CD4-positive, alpha-beta T cell treated with Interleukin-15 for 4 hours (primary cell): ENCODE results near the gene STYXL2.

Experiments
- DNase-seq: peaks from one replicate; pipeline ENCODE4 v3.0.0-alpha.2; 2020; ENCODE audit warnings: low spot score

STYXL2 gene

DNA sequence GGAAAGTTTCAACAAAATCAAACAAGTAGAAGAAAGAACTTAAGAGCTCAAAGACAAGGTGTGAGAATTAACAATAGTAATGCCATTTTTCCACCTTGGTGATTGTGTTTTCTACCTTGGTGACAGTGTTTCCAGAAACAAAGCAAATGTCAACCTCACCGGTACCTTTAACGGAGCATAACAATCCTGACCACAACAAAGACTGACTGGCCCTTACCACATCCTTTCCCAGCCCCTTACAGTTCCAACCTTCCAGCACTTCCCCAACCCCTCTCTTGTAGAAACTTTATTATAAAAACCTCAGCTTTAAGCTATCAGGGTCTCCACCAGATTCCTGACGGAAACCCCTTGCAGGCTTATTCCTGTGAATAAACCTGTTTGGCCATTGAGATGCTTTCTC is 16.7 kb downstream of the STYXL2 start:
- peak; percentile 24 for DNase-seq

DNA sequence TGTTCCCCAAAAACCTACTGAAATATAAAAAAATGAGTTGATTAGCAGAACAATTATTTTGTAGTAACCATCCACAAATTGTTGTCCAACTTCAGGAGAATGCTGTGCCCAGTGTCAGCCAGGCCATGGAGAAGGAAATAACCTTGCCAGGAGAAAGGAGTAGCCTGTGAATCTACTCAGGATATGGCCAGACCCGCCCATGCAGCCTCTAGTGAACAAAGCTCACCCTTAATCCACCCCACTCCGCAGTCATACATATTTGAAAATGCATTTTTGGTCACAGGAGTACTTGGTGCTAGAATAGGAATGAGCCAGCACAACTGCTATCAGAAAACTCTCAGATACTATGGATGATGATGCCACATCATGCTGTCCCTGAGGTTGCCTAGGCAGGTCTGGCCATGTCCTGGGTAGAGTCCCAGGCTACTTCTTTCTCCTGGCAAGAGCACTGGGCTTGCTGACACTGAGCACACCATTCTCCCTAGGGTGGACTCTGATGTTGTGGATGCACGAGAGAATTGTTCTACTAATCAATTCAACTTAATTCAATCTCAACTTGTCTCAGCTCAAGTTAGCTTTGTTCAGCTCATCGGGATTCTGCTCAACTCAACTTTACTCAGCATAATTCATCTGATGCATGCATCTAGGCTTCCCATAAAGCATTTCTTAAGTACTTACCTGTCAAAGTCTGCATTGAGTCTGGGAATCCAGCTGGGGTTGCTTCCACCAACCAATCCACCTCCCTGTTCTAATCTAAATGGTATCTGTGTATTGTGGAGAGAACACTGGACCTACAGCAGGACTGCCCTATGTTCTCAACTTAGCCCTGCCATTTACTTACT is 18.2 kb downstream of the STYXL2 start:
- DNase-seq, result no peak

DNA sequence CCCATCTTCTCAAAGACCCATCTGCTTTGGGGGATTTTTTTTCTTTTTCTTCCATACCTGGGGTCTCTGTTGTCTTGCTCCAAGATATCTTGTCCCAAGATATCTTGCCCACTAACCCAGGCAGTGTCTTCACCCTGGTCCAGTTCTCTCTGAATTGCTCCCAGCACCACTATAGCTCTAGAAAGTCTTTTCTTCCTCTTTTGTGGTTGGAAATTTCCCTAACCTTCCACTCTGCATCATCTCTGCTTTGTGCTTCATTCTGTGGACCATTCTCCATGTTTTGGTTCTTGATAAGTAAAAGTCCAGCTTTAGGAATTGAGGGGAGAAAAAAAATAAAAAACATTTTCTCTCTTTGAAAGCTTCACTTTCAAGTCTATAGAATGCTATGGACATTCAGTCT is 20.9 kb downstream of the STYXL2 start:
- DNase-seq, result no peak

DNA sequence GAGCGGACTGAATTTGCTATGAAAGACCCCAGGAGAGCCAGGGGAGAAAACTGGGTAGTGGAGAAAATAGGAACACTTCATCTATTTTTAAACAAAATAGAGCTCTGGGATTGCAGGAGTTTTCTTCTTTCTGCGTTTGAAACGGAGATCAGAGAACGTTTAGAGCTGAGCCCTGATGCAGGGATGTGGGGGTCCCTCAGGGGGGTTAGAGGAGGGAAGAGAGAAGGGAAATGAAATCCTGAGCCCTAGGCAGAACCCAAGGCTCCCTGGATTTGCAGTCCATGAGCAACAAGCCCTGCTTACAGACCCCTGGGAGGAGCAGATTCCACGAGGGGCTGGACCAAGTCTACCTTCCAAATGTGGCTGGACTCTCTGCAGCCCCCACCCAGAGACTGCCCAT is 21.8 kb downstream of the STYXL2 start:
- DNase-seq, result no peak

DNA sequence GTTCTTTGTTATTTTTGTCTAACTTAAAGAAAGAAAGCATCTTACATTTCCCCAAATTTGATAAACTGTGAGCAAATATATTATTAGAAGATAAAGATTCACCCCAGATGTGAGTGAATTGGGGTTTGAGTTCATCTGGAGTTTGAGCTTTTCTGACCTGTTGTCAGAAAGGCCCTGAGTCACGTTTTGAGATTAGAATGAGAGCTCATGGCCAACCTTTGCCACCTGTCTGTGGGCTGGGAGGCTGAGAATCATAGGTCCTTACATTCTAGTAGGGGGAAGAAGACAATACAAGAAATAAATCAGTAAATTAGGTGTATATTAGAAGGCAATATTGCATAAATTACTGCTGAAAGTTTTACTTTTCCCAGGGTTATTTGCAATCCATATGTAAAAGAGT is 22.3 kb downstream of the STYXL2 start:
- no peak for DNase-seq

DNA sequence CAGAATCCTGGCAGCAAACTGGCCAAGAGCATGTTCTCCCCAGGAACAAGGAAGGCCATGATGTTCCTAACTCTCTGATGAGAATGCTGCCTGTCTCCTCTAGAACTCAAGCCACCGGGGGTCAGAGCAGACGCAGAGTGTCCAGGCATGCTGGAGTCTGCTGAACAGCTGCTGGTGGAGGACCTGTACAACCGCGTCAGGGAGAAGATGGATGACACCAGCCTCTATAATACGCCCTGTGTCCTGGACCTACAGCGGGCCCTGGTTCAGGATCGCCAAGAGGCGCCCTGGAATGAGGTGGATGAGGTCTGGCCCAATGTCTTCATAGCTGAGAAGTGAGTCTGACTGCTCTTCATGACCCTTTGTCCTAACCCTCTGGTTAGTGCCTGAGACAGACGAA is 23.4 kb downstream of the STYXL2 start:
- no peak for DNase-seq

DNA sequence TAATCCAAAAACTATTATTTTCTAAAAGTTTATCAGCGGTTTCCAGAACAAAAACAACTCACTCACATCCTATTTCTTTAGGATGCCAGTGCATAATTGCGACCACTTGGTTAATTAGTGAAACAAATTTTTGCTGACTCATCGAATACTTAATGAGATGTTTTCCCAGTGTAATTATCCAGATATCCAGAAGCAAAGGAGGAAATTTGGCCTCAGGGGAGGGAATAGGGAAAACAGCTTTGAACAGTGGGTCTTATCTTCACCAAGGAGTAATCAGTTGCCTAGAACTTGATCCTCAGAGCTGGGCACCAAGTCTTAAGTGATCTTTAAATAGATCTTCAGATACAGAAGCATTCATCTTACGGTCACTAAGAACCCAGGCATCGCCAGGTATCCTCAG is 24.3 kb downstream of the STYXL2 start:
- DNase-seq, result no peak

DNA sequence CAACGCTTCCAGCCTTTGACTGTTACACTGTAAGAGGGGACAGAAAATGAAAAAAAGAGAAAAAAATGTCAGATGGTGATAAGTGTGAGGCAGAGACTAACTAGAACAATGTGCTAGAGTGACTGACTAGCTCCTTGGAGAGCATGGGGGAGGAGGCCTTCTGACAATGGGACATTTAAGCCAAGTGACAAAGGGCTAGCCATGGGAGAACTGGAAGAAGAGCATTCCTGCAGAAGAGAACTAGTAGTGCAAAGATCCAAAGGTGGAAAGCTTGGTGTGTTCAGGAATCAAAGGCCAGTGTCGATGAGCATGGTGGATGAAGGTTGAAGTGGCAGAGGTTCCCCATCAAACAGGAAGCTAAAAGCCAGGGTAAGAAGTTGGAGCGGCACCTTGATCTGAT is 25.8 kb downstream of the STYXL2 start:
- DNase-seq, result no peak

DNA sequence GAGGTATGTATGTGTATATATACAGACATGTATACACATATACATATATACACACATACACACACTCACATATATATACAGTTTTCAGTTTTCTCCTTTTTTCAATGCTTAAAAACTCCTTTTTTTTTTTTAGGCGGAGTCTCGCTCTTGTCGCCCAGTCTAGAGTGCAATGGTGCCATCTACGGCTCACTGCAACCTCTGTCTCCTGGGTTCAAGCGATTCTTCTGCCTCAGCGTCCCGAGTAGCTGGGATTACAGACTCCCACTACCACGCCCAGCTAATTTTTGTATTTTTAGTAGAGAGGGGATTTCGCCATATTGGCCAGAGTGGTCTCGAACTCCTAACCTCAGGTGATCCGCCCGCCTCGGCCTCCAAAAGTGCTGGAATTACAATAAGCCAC is 27.0 kb downstream of the STYXL2 start:
- DNase-seq, result no peak

DNA sequence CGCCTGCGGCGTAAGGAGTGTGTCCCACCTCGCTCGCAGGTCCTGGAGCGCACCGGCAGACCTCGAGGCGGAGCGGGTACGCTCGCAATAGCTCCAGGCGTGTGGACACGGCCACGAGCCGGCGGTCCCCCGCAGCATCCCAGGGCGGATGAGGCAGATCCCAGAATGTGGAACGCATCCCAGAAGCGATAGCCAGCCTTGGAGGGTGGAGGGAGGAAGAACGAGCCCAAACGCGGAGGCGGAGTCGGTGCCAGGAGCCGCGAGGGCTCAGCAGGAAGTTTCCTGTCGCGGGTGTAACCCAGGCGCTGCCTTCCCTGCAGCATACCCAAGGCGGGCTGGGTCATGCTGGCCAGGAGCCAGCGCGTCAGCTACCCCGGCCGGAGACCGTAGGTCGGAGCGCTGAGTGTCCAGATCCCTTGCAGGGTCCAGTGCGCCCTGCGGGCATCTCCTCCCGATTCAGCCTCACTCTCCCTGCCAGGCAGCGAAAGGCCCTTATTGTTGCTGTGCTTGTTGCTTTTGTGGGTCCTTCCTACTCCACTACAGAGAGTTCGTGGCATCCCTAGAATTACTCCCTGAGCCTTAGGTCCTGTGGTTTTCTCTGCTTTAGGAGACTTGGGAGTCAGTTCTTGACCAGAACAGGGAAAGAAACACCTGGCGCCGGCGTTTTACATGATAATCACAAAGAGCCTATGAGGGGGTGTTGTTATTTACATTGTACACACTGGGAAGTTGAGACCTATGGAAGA is 27.7 kb downstream of the STYXL2 start:
- peak; percentile 5 for DNase-seq

DNA sequence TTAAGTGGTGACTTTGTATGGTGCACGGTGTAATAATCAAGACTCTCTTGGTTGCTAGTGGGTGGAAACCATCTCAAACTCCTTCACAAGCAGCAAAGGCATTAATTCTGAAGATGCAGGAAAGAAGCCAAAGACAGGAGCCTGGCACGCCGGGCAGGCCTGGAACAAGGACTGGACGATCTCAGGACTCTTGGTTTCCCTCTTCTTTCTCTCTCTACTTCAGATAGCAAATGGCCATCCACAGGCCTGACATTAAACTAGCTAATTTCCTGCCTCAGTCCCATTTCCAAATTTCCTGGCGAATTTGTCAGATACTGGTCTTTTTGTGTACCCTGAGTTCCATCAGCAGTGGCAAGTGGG is 28.2 kb downstream of the STYXL2 start:
- no peak for DNase-seq

DNA sequence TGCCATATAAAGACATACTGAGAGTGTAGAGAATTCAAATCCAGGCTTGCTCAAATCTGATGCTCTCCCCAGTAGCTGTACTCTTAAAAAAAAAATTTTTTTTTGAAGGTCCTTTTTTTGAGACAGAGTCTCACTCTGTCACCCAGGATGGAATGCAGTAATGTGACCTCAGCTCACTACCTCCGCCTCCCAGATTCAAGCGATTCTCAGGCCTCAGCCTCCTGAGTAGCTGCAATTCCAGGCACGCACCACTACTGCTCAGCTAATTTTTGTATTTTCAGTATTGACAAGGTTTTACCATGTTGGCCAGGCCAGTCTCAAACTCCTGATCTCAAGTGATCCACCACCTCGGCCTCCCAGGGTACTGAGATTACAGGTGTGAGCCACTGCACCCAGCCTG is 28.7 kb downstream of the STYXL2 start:
- DNase-seq, result no peak

DNA sequence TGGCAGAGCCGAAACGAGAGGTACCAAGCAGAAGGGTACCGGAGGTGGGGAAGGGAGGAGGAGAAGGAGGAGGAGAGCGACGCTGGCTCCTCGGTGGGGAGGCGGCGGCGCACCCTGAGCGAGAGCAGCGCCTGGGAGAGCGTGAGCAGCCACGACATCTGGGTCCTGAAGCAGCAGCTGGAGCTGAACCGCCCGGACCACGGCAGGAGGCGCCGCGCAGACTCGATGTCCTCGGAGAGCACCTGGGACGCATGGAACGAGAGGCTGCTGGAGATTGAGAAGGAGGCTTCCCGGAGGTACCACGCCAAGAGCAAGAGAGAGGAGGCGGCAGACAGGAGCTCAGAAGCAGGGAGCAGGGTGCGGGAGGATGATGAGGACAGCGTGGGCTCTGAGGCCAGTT is 32.4 kb downstream of the STYXL2 start:
- DNase-seq, result no peak

DNA sequence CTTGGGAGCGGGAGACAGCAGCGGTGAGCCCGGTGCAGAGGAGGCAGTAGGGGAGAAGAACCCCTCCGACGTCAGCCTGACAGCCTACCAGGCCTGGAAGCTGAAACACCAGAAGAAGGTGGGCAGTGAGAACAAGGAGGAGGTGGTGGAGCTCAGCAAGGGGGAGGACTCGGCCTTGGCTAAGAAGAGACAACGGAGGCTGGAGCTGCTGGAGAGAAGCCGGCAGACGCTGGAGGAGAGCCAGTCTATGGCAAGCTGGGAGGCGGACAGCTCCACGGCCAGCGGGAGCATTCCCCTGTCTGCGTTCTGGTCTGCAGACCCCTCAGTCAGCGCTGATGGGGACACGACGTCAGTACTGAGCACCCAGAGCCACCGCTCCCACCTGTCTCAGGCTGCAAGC is 32.9 kb downstream of the STYXL2 start:
- DNase-seq, result no peak

DNA sequence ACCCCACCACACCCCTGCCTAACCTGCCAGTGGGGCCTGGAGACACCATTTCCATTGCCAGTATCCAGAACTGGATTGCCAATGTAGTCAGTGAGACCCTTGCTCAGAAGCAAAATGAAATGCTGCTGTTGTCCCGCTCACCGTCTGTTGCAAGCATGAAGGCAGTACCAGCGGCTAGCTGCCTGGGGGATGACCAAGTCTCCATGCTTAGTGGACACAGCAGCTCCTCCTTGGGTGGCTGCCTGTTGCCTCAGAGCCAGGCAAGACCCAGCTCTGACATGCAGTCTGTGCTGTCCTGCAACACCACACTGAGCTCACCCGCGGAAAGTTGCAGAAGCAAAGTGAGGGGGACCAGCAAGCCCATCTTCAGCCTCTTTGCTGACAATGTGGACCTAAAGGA is 33.4 kb downstream of the STYXL2 start:
- DNase-seq, result no peak

DNA sequence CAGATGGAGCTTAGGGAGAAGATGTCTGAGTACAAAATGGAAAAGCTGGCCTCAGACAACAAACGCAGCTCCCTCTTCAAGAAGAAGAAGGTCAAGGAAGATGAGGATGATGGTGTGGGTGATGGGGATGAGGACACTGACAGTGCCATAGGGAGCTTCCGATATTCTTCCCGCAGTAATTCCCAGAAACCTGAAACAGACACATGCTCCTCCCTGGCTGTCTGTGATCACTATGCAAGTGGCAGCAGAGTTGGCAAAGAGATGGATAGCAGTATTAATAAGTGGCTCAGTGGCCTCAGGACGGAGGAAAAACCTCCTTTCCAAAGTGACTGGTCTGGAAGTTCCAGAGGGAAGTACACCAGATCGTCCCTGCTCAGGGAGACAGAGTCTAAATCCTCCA is 33.8 kb downstream of the STYXL2 start:
- DNase-seq, result no peak

DNA sequence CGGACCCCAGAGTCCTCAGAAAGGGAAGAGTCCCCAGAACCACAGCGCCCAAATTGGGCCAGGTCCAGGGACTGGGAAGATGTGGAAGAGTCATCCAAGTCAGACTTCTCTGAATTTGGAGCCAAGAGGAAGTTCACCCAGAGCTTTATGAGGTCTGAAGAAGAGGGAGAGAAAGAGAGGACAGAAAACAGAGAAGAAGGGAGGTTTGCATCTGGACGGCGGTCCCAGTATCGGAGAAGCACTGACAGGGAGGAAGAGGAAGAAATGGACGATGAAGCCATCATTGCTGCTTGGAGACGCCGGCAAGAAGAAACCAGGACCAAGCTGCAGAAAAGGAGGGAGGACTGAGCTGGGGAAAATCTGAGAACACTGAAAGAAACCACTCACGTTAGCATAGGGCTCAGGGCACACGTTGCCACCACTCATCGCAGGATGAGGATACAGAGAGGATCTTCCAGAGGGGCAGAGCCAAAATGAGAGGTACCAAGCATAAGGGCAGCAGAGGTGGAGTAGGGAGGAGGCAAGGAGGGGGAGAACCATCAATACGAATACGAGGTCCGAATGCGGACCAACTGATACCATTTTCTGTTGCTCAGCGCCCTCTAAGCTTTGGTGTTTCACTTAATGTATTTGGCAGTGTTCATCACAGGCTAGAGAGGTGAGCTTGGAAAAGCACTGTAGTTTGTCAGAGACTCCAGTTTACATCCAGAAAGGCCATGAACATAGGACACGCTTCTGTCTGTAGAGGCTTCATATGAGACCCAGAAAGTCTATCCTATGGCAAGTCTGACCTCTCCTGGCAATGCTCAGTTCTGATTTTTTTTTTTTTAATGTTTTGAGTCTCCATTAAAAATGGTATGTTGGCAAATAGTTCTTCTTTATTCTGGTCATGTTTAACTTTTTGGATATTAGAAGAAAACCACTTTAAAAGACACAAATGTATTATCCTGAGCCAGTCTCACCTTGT is 34.7 kb downstream of the STYXL2 start:
- no peak for DNase-seq

DNA sequence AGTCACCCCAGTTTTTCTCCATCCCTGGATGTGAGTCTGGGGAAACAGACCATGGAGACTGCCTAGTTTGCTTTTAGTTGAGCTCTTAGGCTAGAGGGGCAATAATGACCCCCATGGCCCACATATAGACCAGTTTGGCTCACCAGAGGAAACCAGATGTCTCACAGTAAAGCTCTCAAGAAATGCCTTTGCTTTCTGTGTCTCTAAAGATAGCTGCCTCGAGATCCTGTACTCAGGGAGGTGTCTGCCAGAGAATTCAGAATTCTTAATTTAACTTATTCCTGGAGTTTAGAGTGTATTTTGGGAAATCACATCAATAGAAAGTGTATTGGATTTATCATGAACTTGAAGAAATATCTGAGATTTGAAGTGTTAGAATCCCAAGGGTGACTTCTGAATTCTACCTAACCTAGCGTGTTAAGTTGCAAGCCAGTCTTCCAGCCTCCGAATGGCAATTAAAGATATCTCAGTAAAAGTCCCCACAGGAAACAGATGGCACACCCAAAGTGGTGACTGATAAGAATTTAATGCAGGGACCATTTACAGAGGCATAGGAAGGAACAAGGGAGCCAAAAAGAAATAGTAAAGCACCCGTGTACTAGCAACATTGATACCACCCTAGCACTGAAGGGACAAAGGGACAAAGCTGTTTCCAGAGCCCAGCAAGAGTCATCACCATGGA is 37.1 kb downstream of the STYXL2 start:
- DNase-seq, result no peak

DNA sequence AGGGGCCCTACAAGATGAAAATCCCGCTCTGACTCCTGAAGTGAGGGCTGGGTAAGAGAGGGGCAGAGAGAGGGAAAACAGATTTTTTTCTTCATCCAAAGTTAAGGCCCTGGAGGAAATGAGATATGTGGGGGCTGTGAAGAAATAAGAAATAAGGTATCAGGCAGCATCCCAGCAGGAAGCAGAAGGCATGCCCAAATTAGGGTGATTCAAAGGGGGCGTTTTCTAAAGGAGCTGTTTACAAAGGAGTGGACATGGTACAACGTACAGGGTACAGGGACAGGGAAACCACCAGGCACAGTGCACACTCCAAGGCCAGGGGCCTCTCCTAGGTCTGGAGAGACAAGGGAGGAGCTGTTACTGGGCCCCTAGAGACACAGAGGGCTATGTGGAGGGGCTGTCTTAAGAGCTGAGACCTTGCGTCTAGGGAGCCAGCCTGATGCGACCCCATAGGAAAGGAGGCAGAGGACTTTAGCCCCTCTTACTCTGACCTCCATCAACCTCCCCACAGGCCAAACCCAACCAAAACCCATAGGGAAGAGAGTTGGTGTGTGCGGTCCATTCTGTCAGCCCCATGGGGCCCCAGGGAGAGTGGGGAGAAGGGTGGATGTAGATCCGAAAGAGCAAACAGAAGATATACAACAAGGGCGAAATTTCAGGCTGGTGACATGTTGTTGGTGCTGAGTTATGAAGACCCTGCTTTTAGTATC is 38.6 kb downstream of the STYXL2 start:
- DNase-seq, result no peak

DNA sequence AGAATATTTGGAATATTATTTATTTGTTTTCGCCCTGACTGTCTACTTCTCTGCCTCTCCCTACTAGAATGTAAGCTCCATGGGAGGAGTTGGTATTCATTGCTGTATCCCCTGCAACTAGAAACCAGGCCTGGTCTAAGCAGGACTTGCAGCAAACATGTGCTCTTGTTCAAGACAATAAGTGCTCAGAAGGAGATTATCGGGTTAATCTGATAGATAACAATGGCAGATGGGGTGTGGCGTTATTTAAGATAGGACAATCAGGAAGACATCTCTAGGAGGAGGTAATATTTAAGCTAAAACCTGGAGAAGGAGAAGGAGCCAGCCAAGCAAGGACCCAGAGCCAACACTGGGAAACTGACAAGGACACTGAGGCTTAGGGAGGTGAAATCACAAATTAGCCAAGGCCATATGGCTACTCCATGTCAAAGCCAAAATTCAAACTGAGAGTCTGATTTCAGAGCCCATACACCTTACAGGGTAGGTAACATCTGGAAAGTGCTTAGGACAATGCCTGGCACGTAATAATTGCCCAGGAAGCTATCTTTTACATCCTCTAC is 41.5 kb downstream of the STYXL2 start:
- DNase-seq, result no peak

DNA sequence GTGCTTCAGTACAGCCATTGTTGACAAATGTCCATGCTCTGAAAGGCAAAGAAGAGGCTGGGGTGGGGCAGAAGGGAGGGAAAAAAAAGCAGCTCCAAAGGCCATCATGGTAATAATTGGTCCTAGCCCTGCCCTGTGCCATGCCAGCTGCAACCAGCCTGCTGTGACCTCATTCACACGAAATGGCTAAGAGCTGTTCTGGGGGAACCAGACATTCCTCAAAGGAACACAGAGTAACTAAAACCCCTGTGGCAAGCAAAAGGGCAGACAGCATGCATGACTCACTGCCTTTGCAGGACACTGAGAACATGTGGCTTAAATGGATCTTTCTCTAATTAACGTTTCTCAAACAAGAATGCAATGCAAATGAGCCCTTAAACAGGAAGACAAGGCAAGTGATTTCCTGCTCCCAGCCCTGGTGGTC is 42.3 kb downstream of the STYXL2 start:
- DNase-seq, result no peak
